GM12891 (cell line): ENCODE data around the gene PROX1.
A peak's percentile ranks its signal among the peaks of the same experiment; 100 is the strongest.
"Not testable (repeated sequence)": the region's sequence is repeated elsewhere in the genome, so short reads cannot be mapped to it uniquely, and the experiment has no call there.

Experiments
- DNase-seq: peaks from one replicate; pipeline ENCODE4 v3.0.0; 2011; ENCODE audit warnings: low spot score; ENCODE audit not compliant: insufficient read length
- FAIRE-seq: peaks from 2 replicates; lab custom pipeline; 2011; peaks lifted over from hg19 to GRCh38; lab: Jason Lieb, UNC
- PAX5 ChIP-seq: IDR thresholded peaks from 2 replicates; pipeline ENCODE4 v1.6.1; 2011; ENCODE audit warnings: low read length, moderate library complexity, mild to moderate bottlenecking; ENCODE audit not compliant: insufficient read depth, severe bottlenecking
- POLR2A ChIP-seq: IDR thresholded peaks from 2 replicates; pipeline ENCODE4 v1.6.1; 2011; ENCODE audit warnings: low read depth, low read length, control low read depth
- POLR2AphosphoS5 ChIP-seq: IDR thresholded peaks from 2 replicates; pipeline ENCODE4 v1.6.1; 2011; ENCODE audit warnings: low read depth, low read length, control low read depth
- SPI1 ChIP-seq: IDR thresholded peaks from 2 replicates; pipeline ENCODE4 v1.6.1; 2011; ENCODE audit warnings: low read depth, low read length, control low read depth

Gene PROX1

GRCh38 chr1:214086945-214087344 lies 99.2 kb downstream of the PROX1 start:
- TF ChIP-seq PAX5 (no peak), SPI1 (no peak), POLR2A (no peak), POLR2AphosphoS5 (no peak)
- DNase-seq (no peak), FAIRE-seq (no peak)

- DNase-seq, result not testable (repeated sequence)
- FAIRE-seq, result peak; percentile 28
Observed at GRCh38 chr1:214089003-214089402, 101.2 kb downstream of the PROX1 start.
